GM12878 (cell line): ENCODE results near the gene DNHD1. TPM values are rescaled to one million over a fixed set of nuclear protein-coding genes. Genes with fewer than 3 reads are reported as not detected.

Experiments used
- ATAC-seq: fragments of 200-7000 bp; cut with Tn5 transposase; 3 replicates; pipeline ENCODE4 v1.9.1; 2020; ENCODE audit warnings: mild to moderate bottlenecking, moderate library complexity
- BruUV-seq: library from RNA; stranded (reverse); fragments of 400-500 nt; replicated peaks from 2 replicates; lab custom pipeline; 2021; lab: Mats Ljungman, UMichigan
- CTCF ChIA-PET: fragments of 300-600 bp; sonication (Branson Sonifier 250); formaldehyde crosslinking; extraction: SDS; loops from one replicate; lab custom pipeline; 2021; ENCODE audit warnings: inconsistent platforms; lab: Yijun Ruan, JAX
- POLR2A ChIA-PET: fragments of 350-600 bp; formaldehyde crosslinking; extraction: SDS; loops from one replicate; lab custom pipeline; 2021; ENCODE audit warnings: inconsistent platforms; lab: Charles Lee
- RAD21 ChIA-PET: fragments of 300-600 bp; sonication (Branson Sonifier 250); formaldehyde crosslinking; loops from one replicate; lab custom pipeline; 2023; ENCODE audit warnings: antibody characterized with exemption; ENCODE audit not compliant: unreplicated experiment; lab: Charles Lee
- SMC1A ChIA-PET: fragments of 300-600 bp; sonication (Branson Sonifier 250); formaldehyde crosslinking; loops from one replicate; lab custom pipeline; 2023; ENCODE audit not compliant: unreplicated experiment, uncharacterized antibody; lab: Charles Lee
- DNase-seq: peaks from one replicate; pipeline ENCODE4 v3.0.0-alpha.2; 2011; ENCODE audit warnings: low read depth, low spot score
- FAIRE-seq: peaks from 3 replicates; lab custom pipeline; 2011; peaks lifted over from hg19 to GRCh38; lab: Jason Lieb, UNC
- H2AFZ ChIP-seq: 2 replicates; pipeline ENCODE4 v1.6.0; 2011; ENCODE audit warnings: low read depth, low read length, control low read depth; ENCODE audit not compliant: control insufficient read depth
- H3K27ac ChIP-seq: 2 replicates; pipeline ENCODE4 v1.5.1; 2011; ENCODE audit warnings: control low read depth; ENCODE audit not compliant: control insufficient read depth, insufficient read depth
- H3K27me3 ChIP-seq, 2 experiments: replicated peaks in 1 of 2; 2 replicates each; pipeline versions ENCODE4 v1.6.0 to v1.6.1; 2011; ENCODE audit warnings: low read length in 1 of 2; ENCODE audit not compliant: control insufficient read depth in 2 of 2, insufficient read depth in 2 of 2
- H3K36me3 ChIP-seq, 2 experiments: 2 replicates each; pipeline ENCODE4 v1.5.1; 2011; ENCODE audit warnings: low read length in 1 of 2; ENCODE audit not compliant: control insufficient read depth in 2 of 2, insufficient read depth in 2 of 2
- H3K4me1 ChIP-seq: 2 replicates; pipeline ENCODE4 v1.6.1; 2011; ENCODE audit warnings: mild to moderate bottlenecking, low read length, moderate library complexity, mixed read lengths; ENCODE audit not compliant: control insufficient read depth, insufficient read depth
- H3K4me2 ChIP-seq: 2 replicates; pipeline ENCODE4 v1.6.0; 2011; ENCODE audit warnings: control low read depth; ENCODE audit not compliant: control insufficient read depth, insufficient read depth
- H3K4me3 ChIP-seq: fragments of 200-600 bp; sonication (generic); 2 replicates; pipeline ENCODE4 v1.5.1; 2016
- H3K79me2 ChIP-seq: 2 replicates; pipeline ENCODE4 v1.6.0; 2011; ENCODE audit warnings: low read length; ENCODE audit not compliant: control insufficient read depth, insufficient read depth
- H3K9ac ChIP-seq: 2 replicates; pipeline ENCODE4 v1.8.0; 2011; ENCODE audit warnings: low read length, control low read depth, mixed read lengths; ENCODE audit not compliant: control insufficient read depth, insufficient read depth
- H3K9me3 ChIP-seq: replicated peaks from 3 replicates; pipeline ENCODE4 v1.5.1; 2011; ENCODE audit warnings: mild to moderate bottlenecking, low read length; ENCODE audit not compliant: control insufficient read depth, insufficient read depth
- H4K20me1 ChIP-seq: 2 replicates; pipeline ENCODE4 v1.6.0; 2011; ENCODE audit not compliant: control insufficient read depth, insufficient read depth
- CBX5 ChIP-seq: sonication (generic); IDR thresholded peaks from 2 replicates; pipeline ENCODE4 v1.6.1; 2016; ENCODE audit warnings: low read depth, moderate library complexity, mild to moderate bottlenecking, inconsistent platforms
- CHD2 ChIP-seq: IDR thresholded peaks from 2 replicates; pipeline ENCODE4 v1.6.1; 2011; ENCODE audit warnings: low read depth, low read length, improper control_type of control experiment, borderline replicate concordance
- CREB1 ChIP-seq: IDR thresholded peaks from 2 replicates; pipeline ENCODE4 v1.6.1; 2012; ENCODE audit warnings: low read depth, mild to moderate bottlenecking, inconsistent platforms
- IKZF1 ChIP-seq: fragments of 450-650 bp; conservative IDR thresholded peaks from 2 replicates; pipeline ENCODE4 v1.6.1; 2017; ENCODE audit warnings: antibody characterized with exemption, mild to moderate bottlenecking
- IKZF2 ChIP-seq, 2 experiments: fragments of 450-650 bp; IDR thresholded peaks; 2 replicates each; pipeline ENCODE4 v1.6.1; 2017; ENCODE audit warnings: mild to moderate bottlenecking in 2 of 2, moderate library complexity in 2 of 2
- RELA ChIP-seq: fragments of 450-650 bp; IDR thresholded peaks from 2 replicates; pipeline ENCODE4 v1.8.0; 2014; ENCODE audit warnings: borderline replicate concordance; ENCODE audit not compliant: partially characterized antibody
- SIX5 ChIP-seq: IDR thresholded peaks from 2 replicates; pipeline ENCODE4 v1.6.1; 2011; ENCODE audit warnings: mild to moderate bottlenecking, low read depth, low read length, moderate library complexity; ENCODE audit not compliant: severe bottlenecking
- STAT1 ChIP-seq: fragments of 450-650 bp; conservative IDR thresholded peaks from 2 replicates; pipeline ENCODE4 v1.6.1; 2014; ENCODE audit warnings: antibody characterized with exemption, mild to moderate bottlenecking
- WGBS: methylation state at CpG from one replicate; pipeline ENCODE4 v1.1.6; 2016; ENCODE audit warnings: low lambda C conversion rate; ENCODE audit not compliant: insufficient replicate concordance, insufficient coverage; ENCODE audit errors: missing lambda C conversion rate; 5-methylcytosine and 5-hydroxymethylcytosine counted together
- in situ Hi-C: fragments of 300-500 bp; cut with MboI; formaldehyde crosslinking; loops from 9 replicates; pipeline ENCODE4 v1.14.3; 2018; ENCODE audit warnings: mixed read lengths
- intact Hi-C: fragments of 100-400 bp; cut with micrococcal nuclease; formaldehyde crosslinking; loops from one replicate; pipeline ENCODE4 v1.14.2; 2022; ENCODE audit not compliant: unreplicated experiment
- polyA plus RNA-seq, 11 experiments: library from polyadenylated mRNA; depleted of rRNA in 4 of 11; unstranded in 6 of 11; stranded (reverse) in 5 of 11; fragments of >200 nt; fragmentation: Nextera tagmentation in 4 of 11; fragmentation: Illumina TruSeq in 1 of 11; extraction: Ambion mirVana in 4 of 11; extraction: Trizol in 1 of 11; gene quantifications; 1 replicate in 1 of 11; 2 replicates in 10 of 11; pipeline versions ENCODE4 v1.2.1 to v1.2.3, GENCODE V29; 2011 to 2016; ENCODE audit warnings: inconsistent platforms in 2 of 11, missing spikeins in 2 of 11, low read depth in 1 of 11
- total RNA-seq, 4 experiments: library from RNA; depleted of rRNA in 3 of 4; stranded (reverse); fragments of >200 nt in 3 of 4; fragmentation: Illumina TruSeq in 1 of 4; extraction: Trizol in 1 of 4; gene quantifications; 2 replicates each; pipeline versions ENCODE4 v1.2.1 to v1.2.3, GENCODE V29; 2013 to 2021
- TF ChIP-seq, protein P1 (sequence below): fragments of 450-650 bp; IDR thresholded peaks from 2 replicates; pipeline ENCODE4 v1.6.1; 2017; ENCODE audit warnings: antibody characterized with exemption, mild to moderate bottlenecking, moderate library complexity

Gene DNHD1
- total and polyA plus RNA-seq, 10 of the 15 experiments (the other 5 are each of a cell fraction or from before 2014, with no cell fraction given) = 0.99 to 16.9 (median 8.6) TPM

DNA sequence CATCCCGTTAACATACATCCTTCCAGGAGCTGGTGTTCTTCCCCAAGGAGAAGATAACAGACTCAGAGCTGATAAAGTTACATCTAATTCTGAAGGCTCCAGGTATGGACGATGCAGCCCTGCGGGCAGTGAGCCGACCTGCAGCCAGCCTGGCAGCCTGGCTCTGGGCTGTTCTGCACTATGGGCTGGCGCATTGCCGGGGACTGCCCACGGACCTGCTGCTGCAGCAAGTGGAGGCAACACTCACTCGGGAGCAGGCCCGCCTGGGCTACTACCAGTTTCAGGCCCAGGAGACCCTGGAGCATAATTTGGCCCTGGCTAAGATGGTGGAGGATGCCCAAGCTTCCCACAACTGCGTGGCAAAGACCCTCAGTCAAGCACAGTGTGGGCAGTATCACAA is 66.6 kb downstream of the DNHD1 start:
- no peak overlapping the region for H3K4me3 ChIP-seq
- ChIA-PET SMC1A (no interaction called here), CTCF (no interaction called here), RAD21 (no interaction called here), POLR2A (no interaction called here)
- DNase-seq = no peak
- 86% methylated on average over 10 of the region's 10 CpGs for WGBS
- H2AFZ ChIP-seq = no peak overlapping the region
- TF ChIP-seq STAT1 (no peak), CREB1 (no peak), SIX5 (no peak), IKZF2 (IDR thresholded peaks at IDR 0.05) (no peak), IKZF1 (no peak), CBX5 (no peak), RELA (no peak), CHD2 (no peak)
- TF ChIP-seq, protein P1, sequence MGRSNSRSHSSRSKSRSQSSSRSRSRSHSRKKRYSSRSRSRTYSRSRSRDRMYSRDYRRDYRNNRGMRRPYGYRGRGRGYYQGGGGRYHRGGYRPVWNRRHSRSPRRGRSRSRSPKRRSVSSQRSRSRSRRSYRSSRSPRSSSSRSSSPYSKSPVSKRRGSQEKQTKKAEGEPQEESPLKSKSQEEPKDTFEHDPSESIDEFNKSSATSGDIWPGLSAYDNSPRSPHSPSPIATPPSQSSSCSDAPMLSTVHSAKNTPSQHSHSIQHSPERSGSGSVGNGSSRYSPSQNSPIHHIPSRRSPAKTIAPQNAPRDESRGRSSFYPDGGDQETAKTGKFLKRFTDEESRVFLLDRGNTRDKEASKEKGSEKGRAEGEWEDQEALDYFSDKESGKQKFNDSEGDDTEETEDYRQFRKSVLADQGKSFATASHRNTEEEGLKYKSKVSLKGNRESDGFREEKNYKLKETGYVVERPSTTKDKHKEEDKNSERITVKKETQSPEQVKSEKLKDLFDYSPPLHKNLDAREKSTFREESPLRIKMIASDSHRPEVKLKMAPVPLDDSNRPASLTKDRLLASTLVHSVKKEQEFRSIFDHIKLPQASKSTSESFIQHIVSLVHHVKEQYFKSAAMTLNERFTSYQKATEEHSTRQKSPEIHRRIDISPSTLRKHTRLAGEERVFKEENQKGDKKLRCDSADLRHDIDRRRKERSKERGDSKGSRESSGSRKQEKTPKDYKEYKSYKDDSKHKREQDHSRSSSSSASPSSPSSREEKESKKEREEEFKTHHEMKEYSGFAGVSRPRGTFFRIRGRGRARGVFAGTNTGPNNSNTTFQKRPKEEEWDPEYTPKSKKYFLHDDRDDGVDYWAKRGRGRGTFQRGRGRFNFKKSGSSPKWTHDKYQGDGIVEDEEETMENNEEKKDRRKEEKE = no peak
- H3K4me2 ChIP-seq = no peak overlapping the region
- H3K9ac ChIP-seq = no peak overlapping the region
- intact Hi-C loops = no loop called here
- no TSS peak for BruUV-seq
- no peak overlapping the region for H3K27ac ChIP-seq
- no peaks in the 10 kb centered on the region for H3K9me3 ChIP-seq
- no peaks in the 10 kb centered on the region for H3K36me3 ChIP-seq
- H3K79me2 ChIP-seq = no peaks in the 10 kb centered on the region
- no peaks in the 10 kb centered on the region for H4K20me1 ChIP-seq
- no peaks in the 10 kb centered on the region for H3K27me3 ChIP-seq
- H3K4me1 ChIP-seq = no peaks in the 10 kb centered on the region
- in situ Hi-C loops = no loop called here
- no peak for FAIRE-seq
- no peak for ATAC-seq
